ENCODE data around the gene TYW1.
"Not testable (repeated sequence)": the region's sequence is repeated elsewhere in the genome, so short reads cannot be mapped to it uniquely, and the experiment has no call there.

Gene TYW1

DNA sequence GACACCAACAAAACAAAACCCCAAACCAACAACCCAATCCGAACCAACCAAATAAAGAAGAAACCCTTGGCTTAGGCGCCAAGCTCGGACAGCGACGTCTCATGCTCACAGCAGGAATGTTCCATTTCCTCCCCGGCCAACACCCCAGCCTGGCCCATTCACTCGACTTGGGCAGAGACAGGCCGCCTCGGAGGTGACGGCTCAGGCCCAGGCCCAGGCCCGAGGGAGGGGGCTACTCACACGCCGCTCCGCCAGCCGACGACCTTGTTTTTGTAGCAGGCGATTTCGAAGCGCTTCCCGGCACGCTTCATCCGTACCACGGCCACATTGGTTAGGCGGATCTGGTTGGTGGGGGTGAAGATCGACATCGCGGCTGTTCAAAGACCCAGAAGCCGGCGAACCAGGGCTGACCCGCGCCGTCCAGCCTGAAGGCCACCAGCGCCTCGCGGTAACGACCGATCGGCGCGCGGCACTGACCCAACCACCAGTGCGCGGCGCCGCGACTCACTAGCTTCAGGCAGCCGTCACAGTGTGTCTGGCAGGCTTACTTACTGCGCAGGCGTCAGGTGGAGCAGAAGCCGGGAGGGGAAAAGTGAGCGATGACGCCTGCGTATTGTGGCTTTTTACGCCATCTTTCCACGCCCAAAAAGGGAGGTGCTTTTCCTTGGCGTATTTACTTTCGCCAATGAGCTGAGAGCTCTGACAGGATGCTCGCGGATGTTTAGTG is 1.4 kb upstream of the TYW1 start, which contains the start of gene SBDS:
Gene SBDS (minus strand): TSS at position 537 of the 727 bp plus-strand sequence. CDS start 169 bp downstream, at position 368.
- DNase-seq, result peak; percentile 97

DNA sequence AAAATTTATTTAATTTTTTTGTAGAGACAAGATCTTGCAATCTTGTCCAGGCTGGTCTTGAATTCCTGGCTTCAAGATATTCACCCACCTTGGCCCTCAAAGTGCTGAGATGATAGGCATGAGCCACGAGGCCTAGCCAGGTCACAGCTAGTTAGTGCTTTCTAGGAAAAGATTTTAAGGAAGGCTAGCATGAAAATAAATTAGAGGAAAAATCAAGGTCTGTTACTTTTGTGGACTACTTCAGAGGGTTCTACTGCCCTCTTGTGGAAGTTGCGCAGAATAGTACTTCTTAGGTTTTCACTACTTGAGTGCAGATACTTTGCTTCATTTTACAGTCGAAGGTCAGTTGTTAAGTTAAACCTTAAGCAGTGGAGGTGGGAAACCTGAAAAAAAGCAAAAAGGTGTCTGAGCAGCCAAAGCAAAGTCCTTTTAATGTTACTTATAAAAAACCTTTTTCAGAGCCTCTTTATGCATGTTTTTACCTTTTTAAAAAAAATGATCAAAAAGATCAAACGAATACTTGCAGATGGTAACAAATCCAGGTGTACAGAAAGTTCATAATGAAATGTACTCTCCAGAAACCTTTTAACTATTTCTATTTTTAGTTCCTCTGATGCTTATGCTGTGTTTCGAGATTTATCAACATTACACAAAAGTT is 4.1 kb downstream of the TYW1 start:
- DNase-seq, result peak; percentile 25

DNA sequence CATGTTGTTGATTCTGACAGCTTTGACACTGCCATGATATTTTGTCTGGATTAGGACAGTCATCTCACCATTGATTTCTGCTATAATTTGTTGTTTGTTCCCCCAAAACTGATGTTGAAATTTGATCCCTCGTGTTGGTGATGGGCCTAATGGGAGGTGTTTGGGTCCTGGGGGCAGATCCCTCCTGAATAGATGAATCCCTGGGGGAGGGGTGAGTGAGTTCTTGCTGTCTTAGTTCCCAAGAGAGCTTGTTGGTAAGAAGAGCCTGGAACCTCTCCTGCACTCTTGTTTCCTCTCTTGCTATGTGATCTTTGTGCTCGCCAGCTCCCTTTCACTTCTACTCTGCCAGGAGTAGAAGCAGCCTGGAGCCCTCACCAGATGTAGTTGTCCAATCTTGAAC is 7.5 kb downstream of the TYW1 start:
- DNase-seq, result not testable (repeated sequence)

DNA sequence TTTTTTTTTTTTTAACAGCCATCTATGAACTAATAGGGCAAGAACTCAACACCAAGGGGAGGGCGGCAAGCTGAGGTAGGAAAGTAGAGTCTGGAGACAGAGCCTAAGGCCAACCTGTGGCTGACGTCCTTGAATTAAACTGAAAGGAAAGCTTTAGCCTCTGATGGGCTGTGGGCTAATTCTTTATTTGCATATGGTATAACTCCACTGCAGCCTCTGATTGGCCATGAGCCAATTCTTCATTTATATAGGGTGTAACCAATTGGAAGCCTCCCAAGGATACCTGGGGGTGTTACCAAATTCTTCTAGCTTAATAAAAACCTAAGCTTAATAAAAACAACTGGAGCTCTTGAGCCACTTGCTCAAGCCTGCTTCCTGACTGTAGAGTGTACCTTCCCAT is 10.3 kb downstream of the TYW1 start:
- DNase-seq, result no peak

DNA sequence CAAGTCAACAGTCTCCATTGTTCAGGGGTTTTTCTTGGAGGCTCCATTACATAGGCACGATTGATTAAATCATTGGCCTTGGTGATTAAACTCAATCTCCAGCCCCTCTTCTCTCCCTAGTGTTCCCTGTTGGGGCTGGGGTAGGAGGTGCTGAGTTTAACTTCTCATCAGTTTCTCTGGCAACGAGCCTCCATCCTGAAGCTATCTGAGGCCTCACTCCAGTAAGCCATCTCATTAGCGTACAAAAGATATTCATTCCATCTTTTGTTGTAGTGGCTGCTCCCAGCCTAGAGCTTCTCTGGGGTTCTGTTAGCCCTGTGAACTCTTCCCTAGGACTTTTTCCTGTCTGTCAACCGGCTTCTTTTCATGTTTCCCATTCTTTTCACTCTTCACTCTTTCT is 11.6 kb downstream of the TYW1 start:
- no peak for DNase-seq

DNA sequence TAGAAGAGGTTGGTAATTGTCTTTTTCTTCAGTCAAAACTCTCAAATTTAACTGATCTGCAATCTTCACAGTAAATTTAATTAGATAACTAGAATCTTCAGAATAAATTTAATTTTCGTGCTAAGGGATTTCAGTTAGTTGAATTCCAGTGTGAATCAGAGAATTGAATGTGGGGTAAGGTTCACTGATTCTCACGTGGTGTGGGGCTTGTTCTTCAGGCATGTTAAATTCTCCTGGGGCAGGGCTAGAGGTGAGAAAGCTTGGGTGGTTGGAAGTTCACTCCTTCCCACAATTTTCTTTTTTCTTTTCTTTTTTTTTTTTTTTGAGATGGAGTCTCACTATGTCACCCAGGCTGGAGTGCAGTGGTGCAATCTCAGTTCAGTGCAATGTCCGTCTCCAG is 13.0 kb downstream of the TYW1 start:
- not testable (repeated sequence) for DNase-seq

DNA sequence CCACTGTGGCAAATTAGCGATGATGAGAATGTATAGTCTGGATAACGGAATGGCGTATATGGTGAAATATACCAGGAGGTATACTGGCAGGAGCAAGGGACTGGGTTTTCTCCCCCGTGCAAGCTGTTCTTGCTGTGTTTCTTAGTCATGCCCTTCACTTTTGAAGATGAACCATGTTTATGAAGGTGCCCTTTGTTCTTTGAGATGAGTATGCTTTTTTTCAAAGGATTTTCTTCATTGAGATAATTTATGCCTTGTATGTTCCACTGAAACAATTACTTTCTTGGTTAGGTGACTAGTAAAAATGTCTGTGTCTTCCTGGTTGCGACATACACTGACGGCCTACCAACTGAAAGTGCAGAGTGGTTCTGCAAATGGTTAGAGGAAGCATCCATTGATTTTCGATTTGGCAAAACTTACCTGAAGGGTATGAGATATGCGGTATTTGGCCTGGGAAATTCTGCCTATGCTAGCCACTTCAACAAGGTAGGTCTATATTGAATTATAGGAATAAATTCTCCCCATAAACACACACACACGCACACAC is 17.5 kb downstream of the TYW1 start:
- DNase-seq, result not testable (repeated sequence)

DNA sequence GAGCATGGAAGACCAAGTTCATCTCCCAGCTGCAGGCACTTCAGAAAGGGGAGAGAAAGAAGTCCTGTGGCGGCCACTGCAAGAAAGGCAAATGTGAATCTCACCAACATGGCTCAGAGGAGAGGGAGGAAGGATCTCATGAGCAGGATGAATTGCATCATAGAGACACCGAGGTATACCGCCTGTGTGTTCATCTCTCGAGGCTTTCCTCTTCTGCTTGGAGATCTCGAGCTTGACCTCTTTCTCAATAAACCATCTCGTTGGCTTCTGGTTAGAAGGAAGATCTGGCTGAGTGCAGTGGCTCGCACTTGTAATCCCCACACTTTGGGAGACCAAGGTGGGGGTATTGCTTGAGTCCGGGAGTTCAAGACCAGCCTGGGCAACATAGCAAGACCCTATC is 21.3 kb downstream of the TYW1 start:
- not testable (repeated sequence) for DNase-seq

DNA sequence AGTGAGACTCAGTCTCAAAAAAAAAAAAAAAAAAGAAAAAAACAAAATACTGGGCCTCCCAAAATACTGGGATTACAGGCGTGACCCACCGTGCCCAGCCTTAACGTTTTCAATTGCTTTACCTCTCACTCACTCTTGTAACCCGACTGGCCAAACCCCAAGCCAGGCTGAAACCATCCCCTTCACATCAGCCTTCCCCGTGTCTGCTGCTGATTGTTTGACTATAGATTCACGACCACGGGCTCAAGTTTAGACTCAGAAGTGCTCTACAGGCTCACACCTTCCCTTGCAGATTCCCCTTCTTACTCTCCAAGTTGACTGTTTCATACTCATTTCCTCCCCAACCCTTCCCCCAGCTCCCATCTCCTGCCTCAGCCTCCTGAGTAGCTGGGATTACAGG is 22.3 kb downstream of the TYW1 start:
- DNase-seq, result no peak

DNA sequence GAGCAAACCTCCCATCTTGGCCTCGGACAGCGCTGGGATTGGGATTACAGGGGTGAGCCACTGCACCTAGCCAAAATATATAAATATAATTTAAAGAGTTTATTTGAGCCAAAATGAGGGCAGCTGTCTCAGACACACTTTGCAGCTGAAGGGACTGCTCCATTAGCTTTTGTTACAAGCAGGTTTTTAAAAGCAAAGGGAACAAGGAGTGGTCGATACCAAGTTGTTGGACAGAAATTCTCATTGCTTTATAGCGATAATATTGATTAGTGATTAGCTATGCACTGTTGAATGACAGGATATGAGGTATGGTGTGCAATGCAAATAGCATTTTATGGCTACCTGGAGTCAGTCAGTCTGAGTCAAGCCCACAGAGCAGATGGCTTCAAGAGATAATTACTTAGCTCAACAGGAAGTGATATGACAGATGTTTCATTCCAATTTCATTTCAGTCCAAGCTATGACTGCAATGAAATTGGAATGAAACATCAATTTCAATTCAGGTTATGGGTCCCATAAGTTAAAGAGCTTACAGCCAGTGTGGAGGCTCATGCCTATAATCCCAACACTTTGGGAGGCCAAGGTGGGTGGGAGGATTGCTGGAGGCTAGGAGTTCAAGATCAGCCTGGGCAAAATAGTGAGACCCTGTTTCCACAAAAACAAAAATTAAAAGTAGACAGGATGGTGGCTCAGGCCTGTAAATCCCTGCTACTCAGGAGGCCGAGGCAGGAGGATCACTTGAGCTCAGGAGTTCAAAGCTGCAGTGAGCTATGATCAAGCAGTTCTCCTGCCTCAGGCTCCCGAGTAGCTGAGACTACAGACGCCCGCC is 23.1 kb downstream of the TYW1 start:
- peak; percentile 80 for DNase-seq

DNA sequence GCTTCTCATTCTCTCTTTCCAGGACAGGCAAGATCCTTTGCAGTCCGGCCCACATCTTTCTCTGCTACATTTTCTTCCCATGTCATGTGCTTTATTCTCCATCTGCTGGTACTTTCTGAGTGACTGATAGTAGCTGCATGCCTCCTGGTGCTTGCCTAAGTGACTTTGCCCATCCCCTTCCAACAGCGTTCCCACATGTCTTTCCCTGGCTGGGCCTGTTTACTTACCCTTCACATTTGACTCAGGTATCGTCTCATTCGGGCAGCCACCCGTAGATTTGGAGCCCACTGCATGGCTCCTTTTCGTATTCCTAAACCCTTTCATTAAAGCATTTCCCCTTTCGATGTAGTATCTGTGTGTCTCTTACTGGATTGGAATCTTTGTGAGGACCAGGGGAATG is 24.6 kb downstream of the TYW1 start:
- DNase-seq, result peak; percentile 54

DNA sequence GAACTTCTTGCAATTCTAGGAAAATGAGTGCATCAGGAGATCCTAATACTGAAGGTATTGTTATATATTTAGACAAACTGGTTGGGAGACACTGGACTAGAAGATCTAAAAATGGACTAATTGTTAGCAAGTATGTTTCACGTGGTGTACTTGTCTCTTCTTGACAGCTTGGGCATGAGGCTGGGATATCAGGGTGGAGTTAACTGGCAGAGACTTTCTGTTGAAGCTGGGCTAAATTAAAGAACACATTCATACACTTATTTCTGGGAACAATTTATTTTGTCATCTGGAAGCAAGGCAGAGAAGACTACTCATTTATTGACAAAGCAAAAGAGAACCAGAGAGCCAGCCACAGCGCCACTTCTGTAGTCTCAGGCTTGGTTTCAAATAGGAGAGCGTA is 25.9 kb downstream of the TYW1 start:
- DNase-seq, result no peak

DNA sequence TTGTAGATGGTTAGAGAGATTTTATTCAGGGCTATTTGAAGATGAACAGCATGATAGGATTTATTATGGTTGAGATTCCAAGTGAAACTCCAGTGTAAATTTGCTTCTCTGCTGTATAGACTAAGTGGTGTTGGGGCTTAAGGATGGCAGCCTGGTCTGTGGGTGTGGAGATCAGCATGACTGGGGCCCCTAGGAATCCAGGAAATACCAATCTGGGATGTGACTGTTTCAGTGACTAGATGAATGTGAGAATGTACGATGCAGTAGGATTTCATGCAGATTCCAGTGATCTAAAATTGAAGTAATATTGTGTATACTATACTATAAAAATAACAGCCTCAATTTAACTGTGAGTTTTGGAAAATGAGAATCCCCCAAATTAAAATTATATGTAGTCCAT is 28.8 kb downstream of the TYW1 start:
- DNase-seq, result not testable (repeated sequence)

DNA sequence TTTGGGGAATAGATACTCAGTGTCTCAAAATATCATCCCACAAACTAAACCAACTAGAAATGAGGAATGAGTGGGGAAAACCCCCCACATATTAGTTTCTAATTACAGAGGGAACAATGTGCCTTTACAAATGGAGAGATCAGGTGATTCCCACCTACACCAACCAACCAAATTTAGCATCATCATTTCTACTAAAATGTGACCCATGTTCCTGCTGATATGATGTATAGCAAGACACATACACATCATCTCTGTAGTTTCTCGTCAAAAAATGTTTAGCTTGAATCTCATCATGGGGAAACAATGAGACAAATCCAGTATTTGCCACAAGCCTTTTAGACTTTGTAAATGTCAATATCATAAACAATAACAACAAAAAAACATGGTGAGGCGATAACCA is 35.1 kb downstream of the TYW1 start:
- DNase-seq, result not testable (repeated sequence)

DNA sequence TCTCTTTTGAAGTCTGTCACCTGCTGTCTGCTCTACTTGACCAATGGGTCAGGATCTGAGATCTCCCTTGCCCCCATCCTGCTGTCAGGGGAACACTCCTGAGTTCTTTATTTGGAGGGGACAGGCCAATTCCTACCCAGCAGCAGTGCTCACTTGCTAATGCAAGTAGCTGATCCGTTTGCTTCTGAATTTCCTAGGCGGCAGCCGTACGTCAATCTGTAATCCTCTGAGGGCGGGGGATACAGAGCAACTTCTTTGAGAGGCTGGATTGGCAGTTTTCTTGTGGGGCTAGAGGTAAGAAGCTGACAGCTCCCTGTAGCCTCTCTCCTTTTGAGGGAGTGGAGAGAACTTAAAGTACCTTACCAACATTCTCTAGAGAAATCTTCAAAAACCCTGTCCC is 36.6 kb downstream of the TYW1 start:
- DNase-seq, result no peak

DNA sequence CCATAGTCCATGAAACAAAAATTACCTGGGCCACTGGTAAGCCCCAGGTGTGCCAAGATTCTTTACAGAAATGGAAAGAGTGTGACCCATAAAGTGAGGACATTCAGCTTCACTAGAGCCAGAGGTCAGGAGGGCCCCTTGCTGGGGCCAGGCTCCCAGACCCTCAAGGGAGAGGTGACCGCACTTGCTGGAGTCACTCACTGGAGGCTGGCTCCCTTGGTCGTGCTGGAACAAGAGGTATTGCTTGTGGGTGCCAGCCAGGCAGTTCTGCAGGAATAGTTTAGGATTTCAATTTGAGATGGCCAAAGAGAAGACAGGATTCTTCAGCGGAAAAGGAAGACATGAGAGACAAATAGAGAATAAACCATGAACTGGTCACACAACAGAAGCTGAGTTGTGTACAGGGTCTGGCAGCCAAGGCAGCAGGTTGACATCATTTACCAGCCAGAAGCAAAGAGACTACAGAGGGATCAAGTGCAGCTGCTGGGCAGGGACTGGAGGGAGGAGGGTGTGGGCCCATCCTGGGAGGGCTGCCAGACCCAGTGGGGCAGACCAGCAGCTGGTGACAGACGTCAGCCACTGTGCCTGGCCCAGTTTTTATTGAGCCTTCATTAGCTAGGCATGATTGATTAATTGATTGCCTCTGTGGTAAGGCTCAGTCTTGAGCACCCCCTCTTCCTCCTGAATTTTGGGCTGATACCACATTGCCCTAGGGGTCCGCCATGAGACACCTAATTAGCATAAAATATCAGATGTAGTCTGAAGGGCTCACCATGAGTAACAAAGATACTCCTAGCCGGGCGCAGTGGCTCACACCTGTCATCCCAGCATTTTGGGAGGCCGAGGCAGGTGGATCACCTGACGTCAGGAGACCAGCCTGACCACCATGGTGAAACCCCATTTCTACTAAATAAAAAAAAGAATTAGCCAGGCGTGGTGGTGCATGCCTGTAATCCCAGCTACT is 40.1 kb downstream of the TYW1 start:
- DNase-seq, result peak; percentile 67

DNA sequence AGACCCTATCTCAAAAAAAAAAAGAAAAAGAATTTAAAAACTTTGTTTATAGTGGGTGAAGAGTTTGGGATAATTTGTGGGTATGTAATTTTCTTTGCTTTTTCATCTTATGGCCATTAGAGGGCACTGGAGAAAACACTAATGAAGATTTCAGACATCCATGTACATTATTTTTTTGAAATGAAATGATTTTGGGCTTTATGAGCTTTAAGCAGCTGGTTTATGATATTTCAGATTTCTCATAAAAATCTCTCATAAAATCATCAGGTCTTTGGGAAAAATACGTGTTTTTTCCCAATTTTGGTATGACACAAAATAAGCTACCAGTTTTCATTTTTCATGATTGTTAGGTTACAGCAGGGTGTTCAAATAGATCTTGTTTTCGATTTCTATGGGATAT is 44.2 kb downstream of the TYW1 start:
- DNase-seq, result not testable (repeated sequence)

DNA sequence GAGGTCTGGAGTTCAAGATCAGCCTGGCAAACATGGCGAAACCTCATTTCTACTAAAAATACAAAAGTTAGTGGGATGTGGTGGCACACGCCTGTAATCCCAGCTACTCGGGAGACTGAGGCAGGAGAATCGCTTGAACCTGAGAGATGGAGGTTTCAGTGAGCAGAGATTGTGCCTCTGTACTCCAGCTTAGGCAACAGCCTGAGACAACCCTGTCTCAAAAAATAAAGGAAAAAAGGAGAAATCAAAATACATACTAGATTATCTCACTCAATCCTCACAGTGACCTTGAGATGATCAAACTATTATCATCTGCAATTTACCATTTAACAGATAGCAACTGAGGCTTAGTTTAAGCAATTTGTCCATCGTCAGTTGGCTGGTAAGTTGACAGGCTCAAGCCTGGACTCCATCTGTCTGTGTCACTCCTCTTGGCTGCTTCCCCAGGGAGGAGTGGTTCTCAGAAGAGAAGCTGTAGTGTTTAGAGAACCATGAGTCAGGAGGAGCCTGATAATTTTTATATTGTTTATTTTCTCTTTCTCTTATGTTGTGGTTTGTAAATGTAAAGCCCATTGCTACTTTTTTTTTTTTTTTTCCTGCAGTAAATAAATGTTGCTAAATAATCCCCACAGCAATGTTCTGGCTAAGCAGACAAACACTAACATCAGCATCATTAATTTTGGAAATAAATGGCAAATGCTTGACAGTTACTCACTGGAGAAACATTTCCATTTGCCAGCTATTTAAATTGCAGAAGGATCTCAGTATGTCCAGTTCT is 46.3 kb downstream of the TYW1 start:
- peak; percentile 51 for DNase-seq

DNA sequence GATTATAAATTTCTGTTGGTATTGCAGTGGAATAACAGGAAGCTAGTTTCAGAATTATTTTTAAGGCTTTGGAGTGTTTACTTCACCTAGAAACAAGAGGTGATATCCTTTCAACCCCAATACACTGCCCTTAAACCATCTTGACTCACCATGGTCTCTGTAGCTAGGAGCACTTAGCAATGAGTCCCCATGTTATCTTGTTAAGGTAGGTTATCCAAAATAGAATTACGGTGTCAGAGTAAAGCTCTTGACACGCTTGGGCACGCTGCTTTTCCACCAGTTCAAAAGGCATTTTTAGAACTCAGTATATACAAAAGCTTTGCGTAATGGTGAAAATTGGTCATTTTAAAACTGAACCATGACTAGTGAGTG is 46.9 kb downstream of the TYW1 start:
- not testable (repeated sequence) for DNase-seq

DNA sequence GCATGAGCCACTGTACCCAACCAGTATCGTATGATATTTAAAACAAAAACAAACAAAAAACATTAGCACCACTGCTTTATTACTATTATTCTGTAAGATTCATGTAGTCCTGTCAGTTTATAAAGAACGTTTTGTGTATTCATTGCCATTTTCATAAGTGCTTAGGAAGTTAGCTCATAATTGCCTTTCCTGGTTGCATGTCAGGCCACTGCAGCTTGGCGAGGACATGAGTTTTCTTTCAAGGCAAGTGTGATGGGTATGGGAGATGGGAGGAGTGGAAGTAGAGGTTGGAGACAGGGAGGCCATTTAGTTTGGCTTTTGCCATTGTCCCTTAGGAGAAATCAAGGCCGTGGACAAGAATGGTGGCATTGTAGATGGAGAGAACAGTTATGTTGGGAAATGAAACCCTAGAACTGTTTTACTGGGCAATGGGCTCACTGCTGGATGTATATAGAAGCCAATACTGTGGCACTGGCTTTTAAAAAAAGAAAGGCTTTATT is 48.9 kb downstream of the TYW1 start:
- DNase-seq, result no peak

DNA sequence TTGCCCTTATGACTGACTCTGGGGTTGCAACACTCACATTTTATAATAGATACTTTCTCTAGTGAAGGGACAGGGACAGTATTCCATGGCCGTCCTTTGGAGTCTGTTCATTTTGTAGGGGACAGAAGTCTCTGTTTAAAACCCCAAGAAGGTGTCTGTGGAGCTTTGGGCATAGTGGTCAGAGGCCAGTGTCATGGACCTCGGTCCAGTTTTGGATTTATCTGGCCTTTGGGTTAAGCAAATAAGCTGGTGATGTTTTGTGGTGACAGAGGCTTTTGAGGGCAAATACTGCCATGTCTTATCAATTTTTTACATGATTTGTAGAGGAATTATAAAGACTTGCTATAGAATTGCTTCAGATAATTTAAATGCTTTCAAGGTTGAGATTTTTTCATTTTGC is 50.2 kb downstream of the TYW1 start:
- not testable (repeated sequence) for DNase-seq

Data from NCI-H2171 treated with DMSO at 0.1 percent for 48 hours (cell line).